Activated CD4-positive, alpha-beta T cell treated with anti-CD3 and anti-CD28 coated beads, Interleukin-2, amount 50 U/mL, for 4 hours (primary cell): ENCODE results near the gene NOCT.
A peak's percentile ranks its signal among the peaks of the same experiment; 100 is the strongest.
"Not testable (repeated sequence)": the region's sequence is repeated elsewhere in the genome, so short reads cannot be mapped to it uniquely, and the experiment has no call there.

ENCODE experiments used
- DNase-seq, 2 experiments: peaks; one replicate each; pipeline ENCODE4 v3.0.0-alpha.2; 2020

Gene NOCT

GRCh38 chr4:139011225-139011950 lies 4.2 kb upstream of the NOCT start:
- DNase-seq = no peak

GRCh38 chr4:139014371-139015268 lies 961 bp upstream of the NOCT start:
- DNase-seq = peak; percentile 9 to 20

- DNase-seq = peak; percentile 30 to 45
Observed at GRCh38 chr4:139015948-139016471, 429 bp downstream of the NOCT start.

GRCh38 chr4:139017861-139018260 lies 2.3 kb downstream of the NOCT start:
- DNase-seq = no peak

- DNase-seq = no peak
Observed at GRCh38 chr4:139018501-139018900, 2.9 kb downstream of the NOCT start.

- no peak for DNase-seq
Observed at GRCh38 chr4:139018971-139019758, 3.6 kb downstream of the NOCT start.

- no peak for DNase-seq
Observed at GRCh38 chr4:139020384-139020783, 4.8 kb downstream of the NOCT start.

- not testable (repeated sequence) for DNase-seq
Observed at GRCh38 chr4:139021071-139021470, 5.5 kb downstream of the NOCT start.

- no peak for DNase-seq
Observed at GRCh38 chr4:139022835-139023234, 7.3 kb downstream of the NOCT start.

GRCh38 chr4:139024686-139025085 lies 9.1 kb downstream of the NOCT start:
- no peak for DNase-seq

GRCh38 chr4:139025841-139026240 lies 10.3 kb downstream of the NOCT start:
- no peak for DNase-seq

- DNase-seq = no peak
Observed at GRCh38 chr4:139027776-139028175, 12.2 kb downstream of the NOCT start.

- no peak for DNase-seq
Observed at GRCh38 chr4:139028191-139028661, 12.6 kb downstream of the NOCT start.

GRCh38 chr4:139029866-139030363 lies 14.3 kb downstream of the NOCT start:
- not testable (repeated sequence) for DNase-seq

- DNase-seq = peak; percentile 65 to 70
Observed at GRCh38 chr4:139030614-139031235, 15.1 kb downstream of the NOCT start.

GRCh38 chr4:139035650-139036049 lies 20.1 kb downstream of the NOCT start:
- no peak for DNase-seq

- DNase-seq = no peak
Observed at GRCh38 chr4:139036885-139037284, 21.3 kb downstream of the NOCT start.

GRCh38 chr4:139038874-139039443 lies 23.4 kb downstream of the NOCT start:
- no peak for DNase-seq

GRCh38 chr4:139042981-139043460 lies 27.4 kb downstream of the NOCT start:
- DNase-seq = no peak

- no peak for DNase-seq
Observed at GRCh38 chr4:139044291-139044690, 28.7 kb downstream of the NOCT start.

- no peak for DNase-seq
Observed at GRCh38 chr4:139048026-139048425, 32.4 kb downstream of the NOCT start.

- no peak for DNase-seq
Observed at GRCh38 chr4:139050446-139050845, 34.9 kb downstream of the NOCT start.
